Measurements from ENCODE around the gene GATAD2A. TPM values are rescaled to one million over a fixed set of nuclear protein-coding genes. Genes with fewer than 3 reads are reported as not detected.
"Not testable (repeated sequence)": the region's sequence is repeated elsewhere in the genome, so short reads cannot be mapped to it uniquely, and the experiment has no call there.

The GATAD2A gene
- total RNA-seq, 1 donor from 2014 or later, result 84.0 TPM

DNA sequence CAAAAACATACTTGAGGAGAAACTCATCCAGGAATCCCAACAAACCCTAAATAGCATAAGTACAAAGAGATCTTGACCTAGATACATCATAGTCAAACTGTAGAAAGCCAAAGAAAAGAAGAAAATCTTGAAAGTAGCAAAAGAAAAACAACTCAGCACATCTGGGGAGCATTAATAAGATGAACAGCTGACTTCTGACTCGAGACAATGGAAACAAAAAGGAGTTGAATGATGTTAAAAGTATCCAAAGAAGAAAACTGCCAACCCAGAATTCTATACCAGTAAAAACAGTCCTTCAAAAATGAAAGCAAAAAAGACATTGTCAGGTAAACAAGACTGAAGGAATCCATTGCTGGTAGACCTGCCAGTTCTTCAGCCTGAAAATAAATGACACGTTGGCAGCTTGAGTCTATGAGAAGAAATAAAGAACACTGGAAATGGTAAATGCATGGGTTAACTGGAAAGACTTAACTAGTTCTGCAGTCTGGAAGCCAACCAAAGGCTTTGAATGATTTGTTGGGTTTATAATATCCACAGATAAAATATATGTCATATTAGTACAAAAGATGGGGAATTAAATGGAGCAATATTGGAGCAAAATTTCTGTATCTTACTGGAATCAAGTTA, 63.1 kb downstream of the GATAD2A start:
- H3K27me3 ChIP-seq (ENCODE audit: low read depth), result no peaks in the 10 kb centered on the region
- DNase-seq, result no peak
- peaks cover 16% of the 10 kb centered on the region for H3K9me3 ChIP-seq
- intact Hi-C loops (cut with DNase I), result no loop called here
- TF ChIP-seq, protein P1, sequence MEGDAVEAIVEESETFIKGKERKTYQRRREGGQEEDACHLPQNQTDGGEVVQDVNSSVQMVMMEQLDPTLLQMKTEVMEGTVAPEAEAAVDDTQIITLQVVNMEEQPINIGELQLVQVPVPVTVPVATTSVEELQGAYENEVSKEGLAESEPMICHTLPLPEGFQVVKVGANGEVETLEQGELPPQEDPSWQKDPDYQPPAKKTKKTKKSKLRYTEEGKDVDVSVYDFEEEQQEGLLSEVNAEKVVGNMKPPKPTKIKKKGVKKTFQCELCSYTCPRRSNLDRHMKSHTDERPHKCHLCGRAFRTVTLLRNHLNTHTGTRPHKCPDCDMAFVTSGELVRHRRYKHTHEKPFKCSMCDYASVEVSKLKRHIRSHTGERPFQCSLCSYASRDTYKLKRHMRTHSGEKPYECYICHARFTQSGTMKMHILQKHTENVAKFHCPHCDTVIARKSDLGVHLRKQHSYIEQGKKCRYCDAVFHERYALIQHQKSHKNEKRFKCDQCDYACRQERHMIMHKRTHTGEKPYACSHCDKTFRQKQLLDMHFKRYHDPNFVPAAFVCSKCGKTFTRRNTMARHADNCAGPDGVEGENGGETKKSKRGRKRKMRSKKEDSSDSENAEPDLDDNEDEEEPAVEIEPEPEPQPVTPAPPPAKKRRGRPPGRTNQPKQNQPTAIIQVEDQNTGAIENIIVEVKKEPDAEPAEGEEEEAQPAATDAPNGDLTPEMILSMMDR (IDR thresholded peaks at IDR 0.05), result no peak
- peaks cover 41% of the 10 kb centered on the region for H3K4me1 ChIP-seq
- no peak for ATAC-seq
- H3K4me3 ChIP-seq, result no peak overlapping the region
- no peak overlapping the region for H3K27ac ChIP-seq
- peaks cover 37% of the 10 kb centered on the region for H3K36me3 ChIP-seq

DNA sequence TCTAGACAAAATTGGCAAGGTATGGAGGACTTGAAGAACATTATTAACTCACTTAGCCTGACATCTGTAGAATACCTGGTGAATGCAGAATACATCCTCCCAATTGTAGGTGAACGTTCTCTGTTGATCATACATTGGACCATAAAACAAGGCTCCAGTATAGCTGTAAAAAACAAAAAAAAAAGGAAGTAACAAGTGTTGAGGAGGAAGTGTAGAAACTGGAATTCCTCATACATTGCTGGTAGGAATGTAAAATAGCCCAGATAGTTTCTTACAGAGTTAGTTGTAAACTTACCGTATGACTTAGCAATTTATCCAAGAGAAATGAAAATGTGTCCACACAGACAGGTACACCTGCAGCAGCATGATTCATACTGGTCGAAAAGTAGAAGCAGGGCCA, 65.1 kb downstream of the GATAD2A start:
- Histone ChIP-seq H3K36me3 (peaks cover 36% of the 10 kb centered on the region), H3K4me1 (peaks cover 32% of the 10 kb centered on the region), H3K4me3 (no peak overlapping the region), H3K27me3 (ENCODE audit: low read depth) (no peaks in the 10 kb centered on the region), H3K27ac (no peak overlapping the region), H3K9me3 (peaks cover 16% of the 10 kb centered on the region)
- ATAC-seq, result no peak
- no peak for DNase-seq
- intact Hi-C loops (cut with DNase I), result no loop called here
- TF ChIP-seq, protein P1 (IDR thresholded peaks at IDR 0.05), result no peak

DNA sequence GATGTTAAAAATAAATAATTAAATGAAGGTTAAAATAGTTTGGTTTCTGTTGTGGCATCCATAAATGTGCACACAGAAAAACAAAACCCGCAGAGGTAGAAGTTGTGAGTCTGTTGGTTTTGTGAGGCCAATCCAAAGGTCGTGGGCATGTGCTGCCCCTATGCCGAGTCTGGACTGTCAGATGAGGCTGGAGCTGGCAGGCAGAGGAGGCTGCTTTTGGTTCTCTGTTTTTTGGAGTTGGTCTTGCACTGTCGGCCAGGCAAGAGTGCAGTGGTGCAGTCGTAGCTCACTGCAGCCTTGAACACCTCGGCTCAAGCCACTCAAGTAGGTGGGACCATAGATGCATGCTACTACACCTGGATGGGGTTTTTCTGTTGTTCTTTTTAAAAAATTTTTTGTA, 66.2 kb downstream of the GATAD2A start:
- Histone ChIP-seq H3K4me3 (no peak overlapping the region), H3K27me3 (ENCODE audit: low read depth) (no peaks in the 10 kb centered on the region), H3K4me1 (peaks cover 42% of the 10 kb centered on the region), H3K9me3 (peaks cover 16% of the 10 kb centered on the region), H3K36me3 (peaks cover 25% of the 10 kb centered on the region), H3K27ac (no peak overlapping the region)
- ATAC-seq (no peak), DNase-seq (no peak)
- intact Hi-C loops (cut with DNase I), result no loop called here
- TF ChIP-seq, protein P1 (IDR thresholded peaks at IDR 0.05), result no peak

DNA sequence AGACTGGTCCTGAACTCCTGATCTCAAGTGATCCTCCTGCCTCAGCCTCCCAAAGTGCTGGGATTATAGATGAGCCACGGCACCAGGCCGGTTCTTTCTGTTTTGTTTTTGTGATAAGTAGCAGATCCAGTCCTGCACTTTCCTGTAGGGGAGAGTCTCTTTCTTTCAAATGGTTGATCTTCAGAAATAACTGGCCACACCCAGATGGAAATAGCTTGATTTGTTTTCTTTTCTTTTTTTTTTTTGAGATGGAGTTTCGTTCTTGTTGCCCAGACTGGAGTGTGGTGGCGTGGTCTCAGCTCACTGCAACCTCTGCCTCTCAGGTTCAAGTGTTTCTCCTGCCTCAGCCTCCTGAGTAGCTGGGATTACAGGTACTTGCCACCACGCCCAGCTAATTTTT, 66.6 kb downstream of the GATAD2A start:
- peaks cover 46% of the 10 kb centered on the region for H3K4me1 ChIP-seq
- ATAC-seq; DNase-seq; intact Hi-C loops (cut with DNase I); H3K4me3 ChIP-seq; H3K27me3 ChIP-seq (ENCODE audit: low read depth); H3K27ac ChIP-seq: not testable (repeated sequence)
- peaks cover 22% of the 10 kb centered on the region for H3K36me3 ChIP-seq
- peaks cover 16% of the 10 kb centered on the region for H3K9me3 ChIP-seq

DNA sequence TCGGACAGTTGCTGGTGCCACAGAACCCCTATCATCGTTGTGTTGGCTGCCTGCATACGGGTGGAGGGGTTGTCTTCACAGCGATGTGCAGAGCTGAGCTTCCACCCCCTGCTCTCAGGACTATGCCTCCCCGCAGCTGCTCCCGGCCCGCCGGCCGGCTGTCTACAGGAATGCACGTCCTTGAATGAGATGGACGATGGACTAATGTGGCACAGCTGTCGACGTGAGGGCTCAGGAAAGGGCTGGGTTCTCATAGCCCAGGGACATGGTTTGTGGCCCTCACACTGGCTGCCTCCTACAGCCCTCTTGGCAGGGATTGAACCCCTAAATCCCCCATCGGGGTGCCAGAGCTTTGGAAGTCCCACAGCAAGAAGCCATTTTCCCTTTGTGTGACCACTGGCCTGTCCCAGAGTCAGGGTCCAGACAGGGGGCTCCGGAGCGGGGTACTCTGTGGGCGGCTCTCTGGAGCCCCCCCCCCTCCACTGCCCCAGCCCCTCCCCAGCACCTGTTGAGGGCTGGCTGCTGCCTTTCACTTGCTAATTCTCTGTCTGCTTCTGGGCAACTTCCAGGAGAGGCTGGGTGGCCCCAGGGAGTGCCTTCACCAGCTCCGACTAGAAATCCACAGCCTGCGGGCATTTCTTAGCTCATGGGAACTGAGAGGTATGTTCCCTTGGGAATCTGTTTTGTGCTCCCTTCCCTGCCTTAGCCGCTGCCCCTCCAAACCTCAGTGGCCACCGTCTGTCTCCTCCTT, 69.7 kb downstream of the GATAD2A start:
- H3K27me3 ChIP-seq (ENCODE audit: low read depth), result no peaks in the 10 kb centered on the region
- ATAC-seq, result no peak
- no peak overlapping the region for H3K4me3 ChIP-seq
- DNase-seq, result no peak
- H3K4me1 ChIP-seq, result peaks cover 61% of the 10 kb centered on the region
- peak overlapping the region; percentile 18 for H3K27ac ChIP-seq
- peaks cover 16% of the 10 kb centered on the region for H3K36me3 ChIP-seq
- TF ChIP-seq, protein P1 (IDR thresholded peaks at IDR 0.05), result no peak
- no peaks in the 10 kb centered on the region for H3K9me3 ChIP-seq
- intact Hi-C loops (cut with DNase I), result no loop called here
